H9 (cell line): ENCODE data around the gene LYSET. TPM values are rescaled to one million over a fixed set of nuclear protein-coding genes. Genes with fewer than 3 reads are reported as not detected.

ENCODE experiments used
- DNase-seq: peaks from one replicate; pipeline ENCODE4 v3.0.0-alpha.2; 2017
- H2AFZ ChIP-seq: one replicate; pipeline ENCODE4 v1.6.1; 2013; ENCODE audit warnings: mild to moderate bottlenecking, low read length, control low read depth, moderate library complexity
- H2AK5ac ChIP-seq: 2 replicates; pipeline ENCODE4 v1.6.1; 2013; ENCODE audit warnings: low read length, control low read depth, mixed read lengths; ENCODE audit not compliant: insufficient read length
- H2BK120ac ChIP-seq: one replicate; pipeline ENCODE4 v1.6.1; 2013; ENCODE audit warnings: low read depth, mild to moderate bottlenecking, low read length, control low read depth, inconsistent platforms; ENCODE audit not compliant: poor library complexity, severe bottlenecking
- H2BK12ac ChIP-seq: 2 replicates; pipeline ENCODE4 v1.6.1; 2013; ENCODE audit warnings: low read length, control low read depth, mixed read lengths, low read depth; ENCODE audit not compliant: insufficient read length
- H2BK15ac ChIP-seq: 2 replicates; pipeline ENCODE4 v1.6.1; 2013; ENCODE audit warnings: low read depth, low read length, control low read depth
- H2BK20ac ChIP-seq: one replicate; pipeline ENCODE4 v1.6.1; 2013; ENCODE audit warnings: low read depth, mild to moderate bottlenecking, low read length, control low read depth, inconsistent platforms; ENCODE audit not compliant: poor library complexity, severe bottlenecking
- H2BK5ac ChIP-seq: 2 replicates; pipeline ENCODE4 v1.6.1; 2013; ENCODE audit warnings: low read length, control low read depth, mixed read lengths; ENCODE audit not compliant: insufficient read length
- H3K14ac ChIP-seq: 2 replicates; pipeline ENCODE4 v1.6.1; 2013; ENCODE audit warnings: low read length, control low read depth; ENCODE audit not compliant: insufficient read depth
- H3K18ac ChIP-seq: 2 replicates; pipeline ENCODE4 v1.6.1; 2013; ENCODE audit warnings: low read depth, mild to moderate bottlenecking, mixed read lengths, low read length, control low read depth; ENCODE audit not compliant: insufficient read length
- H3K23ac ChIP-seq: 2 replicates; pipeline ENCODE4 v1.6.1; 2013; ENCODE audit warnings: low read length, control low read depth, mixed read lengths, low read depth; ENCODE audit not compliant: insufficient read length
- H3K23me2 ChIP-seq: 2 replicates; pipeline ENCODE4 v1.6.1; 2013; ENCODE audit warnings: low read depth, mild to moderate bottlenecking, mixed read lengths, low read length, control low read depth; ENCODE audit not compliant: insufficient read length, poor library complexity, severe bottlenecking
- H3K27ac ChIP-seq: 2 replicates; pipeline ENCODE4 v1.5.1; 2013; ENCODE audit warnings: low read length, control low read depth, mixed read lengths, low read depth; ENCODE audit not compliant: insufficient read length
- H3K27me3 ChIP-seq: 2 replicates; pipeline ENCODE4 v1.6.1; 2013; ENCODE audit warnings: low read length, control low read depth, inconsistent platforms; ENCODE audit not compliant: insufficient read depth
- H3K4ac ChIP-seq: 2 replicates; pipeline ENCODE4 v1.6.1; 2013; ENCODE audit warnings: low read depth, mild to moderate bottlenecking, control low read depth, inconsistent platforms, low read length, moderate library complexity
- H3K4me1 ChIP-seq: 2 replicates; pipeline ENCODE4 v1.6.1; 2013; ENCODE audit warnings: low read length, control low read depth, inconsistent platforms; ENCODE audit not compliant: insufficient read depth
- H3K4me2 ChIP-seq: 2 replicates; pipeline ENCODE4 v1.6.1; 2013; ENCODE audit warnings: low read length, control low read depth, mixed read lengths; ENCODE audit not compliant: insufficient read length, insufficient read depth
- H3K56ac ChIP-seq: 2 replicates; pipeline ENCODE4 v1.6.1; 2013; ENCODE audit warnings: low read depth, mild to moderate bottlenecking, mixed read lengths, low read length, control low read depth; ENCODE audit not compliant: insufficient read length
- H3K79me1 ChIP-seq: 2 replicates; pipeline ENCODE4 v1.6.1; 2013; ENCODE audit warnings: low read depth, mild to moderate bottlenecking, moderate library complexity, low read length, control low read depth, inconsistent platforms; ENCODE audit not compliant: insufficient read depth, poor library complexity, severe bottlenecking
- H3K79me2 ChIP-seq: 2 replicates; pipeline ENCODE4 v1.6.1; 2013; ENCODE audit warnings: low read length, control low read depth, inconsistent platforms; ENCODE audit not compliant: insufficient read depth
- H3K9ac ChIP-seq: 2 replicates; pipeline ENCODE4 v1.6.1; 2013; ENCODE audit warnings: low read length, control low read depth, mixed read lengths; ENCODE audit not compliant: insufficient read length; ENCODE audit errors: extremely low read depth
- H3K9me3 ChIP-seq: one replicate; pipeline ENCODE4 v1.6.1; 2013; ENCODE audit warnings: low read depth, low read length, inconsistent platforms; ENCODE audit not compliant: control insufficient read depth
- H3T11ph ChIP-seq: one replicate; pipeline ENCODE4 v1.6.1; 2013; ENCODE audit warnings: mild to moderate bottlenecking, low read length, control low read depth, inconsistent platforms
- H4K20me1 ChIP-seq: one replicate; pipeline ENCODE4 v1.6.1; 2013; ENCODE audit not compliant: control insufficient read depth, insufficient read length, insufficient read depth
- H4K5ac ChIP-seq: 2 replicates; pipeline ENCODE4 v1.6.1; 2013; ENCODE audit warnings: low read depth, mild to moderate bottlenecking, mixed read lengths, low read length, control low read depth; ENCODE audit not compliant: insufficient read length
- H4K8ac ChIP-seq: replicated peaks from 2 replicates; pipeline ENCODE4 v1.6.1; 2013; ENCODE audit warnings: low read length, control low read depth, mixed read lengths, low read depth; ENCODE audit not compliant: insufficient read length
- H4K91ac ChIP-seq: 2 replicates; pipeline ENCODE4 v1.6.1; 2013; ENCODE audit warnings: low read depth, mild to moderate bottlenecking, moderate library complexity, mixed read lengths, low read length, control low read depth; ENCODE audit not compliant: insufficient read length
- H3K27ac Mint-ChIP-seq, 3 experiments: 2 replicates in 2 of 3; 3 replicates in 1 of 3; pipeline ENCODE4 v1.8.0; 2020 to 2021; ENCODE audit warnings: mixed read lengths in 3 of 3, mild to moderate bottlenecking in 1 of 3, moderate library complexity in 1 of 3
- H3K27me3 Mint-ChIP-seq: 2 replicates; pipeline ENCODE4 v1.8.0; 2021; ENCODE audit warnings: low read depth, mild to moderate bottlenecking, moderate library complexity, mixed read lengths
- H3K36me3 Mint-ChIP-seq, 3 experiments: 2 replicates in 2 of 3; 3 replicates in 1 of 3; pipeline ENCODE4 v1.8.0; 2020 to 2021; ENCODE audit warnings: low read depth in 3 of 3, mixed read lengths in 3 of 3; ENCODE audit not compliant: insufficient read depth in 1 of 3
- H3K4me1 Mint-ChIP-seq, 2 experiments: 2 replicates each; pipeline ENCODE4 v1.8.0; 2020; ENCODE audit warnings: mixed read lengths in 2 of 2
- H3K4me3 Mint-ChIP-seq, 2 experiments: 2 replicates in 1 of 2; 3 replicates in 1 of 2; pipeline ENCODE4 v1.8.0; 2020 to 2021; ENCODE audit warnings: mild to moderate bottlenecking in 2 of 2, mixed read lengths in 2 of 2, moderate library complexity in 1 of 2
- H3K9me3 Mint-ChIP-seq, 2 experiments: 2 replicates in 1 of 2; 3 replicates in 1 of 2; pipeline ENCODE4 v1.8.0; 2020; ENCODE audit warnings: mild to moderate bottlenecking in 2 of 2, mixed read lengths in 2 of 2, moderate library complexity in 1 of 2
- WGBS: extraction: QIAGEN DNeasy Blood & Tissue Kit; methylation state at CpG from one replicate; pipeline ENCODE4 v1.1.7; 2013; ENCODE audit warnings: missing lambda C conversion rate, low lambda C conversion rate, mixed read lengths; ENCODE audit not compliant: insufficient read length; ENCODE audit errors: extremely low coverage; 5-methylcytosine and 5-hydroxymethylcytosine counted together
- total RNA-seq: library from RNA; stranded (reverse); gene quantifications from 2 replicates; pipeline ENCODE4 v1.2.1, GENCODE V29; 2021
- TF ChIP-seq, protein P1 (sequence below): fragments of 200-600 bp; sonication (generic); conservative IDR thresholded peaks from 3 replicates; pipeline ENCODE4 v1.8.0; 2021; ENCODE audit warnings: antibody characterized with exemption, mild to moderate bottlenecking

Gene LYSET
- total RNA-seq, 1 experiment from 2014 or later = 26.1 TPM

DNA sequence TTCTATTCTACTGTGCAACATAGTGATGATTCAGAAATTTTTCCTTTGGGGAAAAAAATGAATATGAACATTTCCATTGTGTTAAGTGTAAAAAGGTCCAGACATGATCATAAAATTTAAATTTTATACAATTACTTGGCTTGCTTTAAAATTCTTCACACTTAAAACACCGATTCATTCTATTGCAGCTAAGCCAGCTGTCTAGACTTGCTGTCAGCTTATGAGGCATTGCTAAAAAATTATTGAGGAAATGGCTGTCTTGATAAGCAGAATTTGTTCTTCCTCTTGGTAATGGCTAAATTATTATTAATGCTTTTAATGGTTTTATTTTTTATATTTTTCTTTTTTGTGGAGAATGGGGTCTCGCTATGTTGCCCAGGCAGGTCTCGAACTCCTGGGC is 1.8 kb downstream of the LYSET start:
- no peak overlapping the region for H2BK12ac ChIP-seq
- DNase-seq = no peak
- H2AFZ ChIP-seq = no peak overlapping the region
- Mint-ChIP-seq H3K9me3 (no peaks in the 10 kb centered on the region), H3K4me3 (no peak overlapping the region), H3K27ac (no peak overlapping the region), H3K27me3 (no peaks in the 10 kb centered on the region), H3K4me1 (peaks cover 11 to 18% of the 10 kb centered on the region in 2 experiments), H3K36me3 (peaks cover 3 to 35% (median 34%) of the 10 kb centered on the region in 3 experiments; a peak in 6 of 7 replicates)
- no CpG with 5 or more reads among the region's 3 CpGs for WGBS
- no peak overlapping the region for H2BK120ac ChIP-seq
- TF ChIP-seq, protein P1, sequence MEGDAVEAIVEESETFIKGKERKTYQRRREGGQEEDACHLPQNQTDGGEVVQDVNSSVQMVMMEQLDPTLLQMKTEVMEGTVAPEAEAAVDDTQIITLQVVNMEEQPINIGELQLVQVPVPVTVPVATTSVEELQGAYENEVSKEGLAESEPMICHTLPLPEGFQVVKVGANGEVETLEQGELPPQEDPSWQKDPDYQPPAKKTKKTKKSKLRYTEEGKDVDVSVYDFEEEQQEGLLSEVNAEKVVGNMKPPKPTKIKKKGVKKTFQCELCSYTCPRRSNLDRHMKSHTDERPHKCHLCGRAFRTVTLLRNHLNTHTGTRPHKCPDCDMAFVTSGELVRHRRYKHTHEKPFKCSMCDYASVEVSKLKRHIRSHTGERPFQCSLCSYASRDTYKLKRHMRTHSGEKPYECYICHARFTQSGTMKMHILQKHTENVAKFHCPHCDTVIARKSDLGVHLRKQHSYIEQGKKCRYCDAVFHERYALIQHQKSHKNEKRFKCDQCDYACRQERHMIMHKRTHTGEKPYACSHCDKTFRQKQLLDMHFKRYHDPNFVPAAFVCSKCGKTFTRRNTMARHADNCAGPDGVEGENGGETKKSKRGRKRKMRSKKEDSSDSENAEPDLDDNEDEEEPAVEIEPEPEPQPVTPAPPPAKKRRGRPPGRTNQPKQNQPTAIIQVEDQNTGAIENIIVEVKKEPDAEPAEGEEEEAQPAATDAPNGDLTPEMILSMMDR = no peak
- H2BK20ac ChIP-seq = no peak overlapping the region
- no peak overlapping the region for H3K4me2 ChIP-seq
- peaks cover 3% of the 10 kb centered on the region for H3K23me2 ChIP-seq
- no peaks in the 10 kb centered on the region for H3K27me3 ChIP-seq
- H3K4me1 ChIP-seq = no peaks in the 10 kb centered on the region
- H3T11ph ChIP-seq = no peak overlapping the region
- no peak overlapping the region for H3K14ac ChIP-seq
- H3K9ac ChIP-seq = no peak overlapping the region
- no peak overlapping the region for H3K18ac ChIP-seq
- H2AK5ac ChIP-seq = no peak overlapping the region
- H3K9me3 ChIP-seq = no peaks in the 10 kb centered on the region
- H3K56ac ChIP-seq = no peak overlapping the region
- H2BK15ac ChIP-seq = no peak overlapping the region
- no peaks in the 10 kb centered on the region; the same call in 1 of the 2 replicates for H3K79me2 ChIP-seq
- no peak overlapping the region for H4K91ac ChIP-seq
- H3K4ac ChIP-seq = no peak overlapping the region
- peaks cover 9% of the 10 kb centered on the region for H3K79me1 ChIP-seq
- no peak overlapping the region for H2BK5ac ChIP-seq
- H3K23ac ChIP-seq = no peak overlapping the region
- H3K27ac ChIP-seq = no peak overlapping the region
- H4K8ac ChIP-seq = no peak overlapping the region
- no peak overlapping the region for H4K5ac ChIP-seq
- H4K20me1 ChIP-seq = no peaks in the 10 kb centered on the region
